Body of pancreas (tissue), 4 donors: Measurements from ENCODE around the gene MGMT. TPM values are rescaled to one million over a fixed set of nuclear protein-coding genes. Genes with fewer than 3 reads are reported as not detected.

Experiments used
- ATAC-seq: fragments of 150-250 bp; one replicate; pipeline ENCODE4 v1.9.1; 2016
- DNase-seq, 4 donors: peaks; one replicate each; pipeline ENCODE4 v3.0.0-alpha.2; 2019
- H3K27ac ChIP-seq, 4 donors: fragments of 200-600 bp; sonication (generic); 1 replicate in 3 of 4; 2 replicates in 1 of 4; pipeline versions ENCODE4 v1.5.1 to v1.6.1; 2016 to 2019; ENCODE audit warnings: mild to moderate bottlenecking in 1 of 4, mixed read lengths in 1 of 4, moderate library complexity in 1 of 4
- H3K27me3 ChIP-seq, 2 donors: fragments of 200-600 bp; sonication (generic); one replicate each; pipeline ENCODE4 v1.6.0; 2016; ENCODE audit warnings: mild to moderate bottlenecking in 1 of 2
- H3K36me3 ChIP-seq, 2 donors: fragments of 200-600 bp; sonication (generic); replicated peaks in 1 of 2; 2 replicates each; pipeline ENCODE4 v1.5.1; 2016; ENCODE audit warnings: low read depth in 2 of 2; ENCODE audit not compliant: insufficient read depth in 1 of 2
- H3K4me1 ChIP-seq: fragments of 200-600 bp; sonication (generic); one replicate; pipeline ENCODE4 v1.6.0; 2016
- H3K4me3 ChIP-seq, 2 donors: fragments of 200-600 bp; sonication (generic); 1 replicate in 1 of 2; 2 replicates in 1 of 2; pipeline ENCODE4 v1.5.1; 2016 to 2019
- H3K9me3 ChIP-seq, 3 donors: fragments of 200-600 bp; sonication (generic); 1 replicate in 2 of 3; 2 replicates in 1 of 3; pipeline ENCODE4 v1.5.1; 2016
- POLR2A ChIP-seq, 3 donors: fragments of 450-650 bp; IDR thresholded peaks; one replicate each; pipeline ENCODE4 v1.6.1; 2016; ENCODE audit warnings: antibody characterized with exemption in 3 of 3, mild to moderate bottlenecking in 2 of 3
- WGBS, 2 donors: methylation state at CpG; one replicate each; pipeline ENCODE4 v1.1.5; 2017; 5-methylcytosine and 5-hydroxymethylcytosine counted together
- intact Hi-C: fragments of 100-400 bp; cut with DNase I; formaldehyde crosslinking; loops from one replicate; pipeline ENCODE4 v1.15.1; 2023
- total RNA-seq, 2 donors: library from RNA; depleted of rRNA; stranded (reverse); fragments of >200 nt; gene quantifications; one replicate each; pipeline ENCODE4 v1.1.0, GENCODE V29; 2016
- TF ChIP-seq, protein P1 (sequence below), 7 experiments: fragments of 450-650 bp in 4 of 7; fragments of 200-600 bp in 3 of 7; sonication (generic) in 3 of 7; IDR thresholded peaks; one replicate each; pipeline ENCODE4 v1.5.1; 2016 to 2019; ENCODE audit warnings: antibody characterized with exemption in 7 of 7

The MGMT gene
- total RNA-seq, 2 donors from 2014 or later: 13.7 to 25.4 TPM

DNA sequence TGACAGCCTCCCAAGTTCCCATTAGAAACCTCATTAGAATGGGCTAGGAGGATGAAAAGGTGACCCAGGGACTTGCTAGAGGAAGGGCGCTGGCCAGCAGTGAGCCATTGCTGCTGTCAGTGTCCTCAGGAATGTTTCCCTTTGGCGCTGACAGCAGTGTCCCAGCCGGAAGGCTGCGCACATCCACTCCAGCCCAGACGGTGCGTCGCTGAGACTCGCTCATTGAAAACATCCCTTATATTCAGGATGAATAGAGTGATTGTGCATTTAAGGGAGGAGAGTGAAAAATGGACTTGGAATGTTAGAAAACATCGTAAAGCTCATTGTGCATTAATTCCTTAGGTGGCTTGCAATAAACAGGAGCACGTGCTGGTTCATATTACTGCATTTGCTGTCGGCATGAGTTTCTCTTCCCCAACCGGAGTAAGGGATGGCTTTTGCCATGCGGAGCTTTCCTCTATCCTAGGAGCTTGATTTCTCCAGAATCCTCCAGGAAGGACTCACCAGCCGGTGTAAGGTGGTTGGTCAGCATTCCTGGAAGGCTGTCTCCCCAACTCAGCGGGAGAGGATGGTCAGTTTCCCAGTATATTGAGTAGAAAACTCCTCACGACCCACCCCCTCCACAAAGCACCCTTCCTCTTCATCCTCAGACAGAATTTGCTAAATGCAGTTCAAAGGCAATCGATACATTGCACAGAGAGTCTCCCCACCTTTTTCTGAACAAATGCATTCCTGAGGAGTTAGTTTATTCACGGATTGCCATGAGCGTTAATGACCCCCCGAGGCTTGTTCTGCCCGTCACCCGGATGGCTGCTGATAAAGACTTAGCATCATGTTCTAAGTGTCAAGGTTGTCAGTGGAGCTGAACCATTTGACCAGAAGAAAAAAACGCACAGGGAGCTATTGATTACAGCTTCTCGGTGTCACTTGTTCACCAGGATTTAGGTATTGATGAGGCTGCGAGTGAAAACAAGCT is 295.2 kb downstream of the MGMT start:
- Histone ChIP-seq H3K27ac (no peak overlapping the region), H3K36me3 (no peaks in the 10 kb centered on the region), H3K4me3 (no peak overlapping the region), H3K4me1 (peaks cover 4% of the 10 kb centered on the region), H3K9me3 (no peaks in the 10 kb centered on the region), H3K27me3 (no peaks in the 10 kb centered on the region)
- no peak for ATAC-seq
- 86 to 91% methylated on average over 25 of the region's 25 CpGs for WGBS, 2 donors
- no peak for DNase-seq
- intact Hi-C loops: no loop called here
- no peak for TF ChIP-seq POLR2A (IDR thresholded peaks at IDR 0.05)
- TF ChIP-seq, protein P1, sequence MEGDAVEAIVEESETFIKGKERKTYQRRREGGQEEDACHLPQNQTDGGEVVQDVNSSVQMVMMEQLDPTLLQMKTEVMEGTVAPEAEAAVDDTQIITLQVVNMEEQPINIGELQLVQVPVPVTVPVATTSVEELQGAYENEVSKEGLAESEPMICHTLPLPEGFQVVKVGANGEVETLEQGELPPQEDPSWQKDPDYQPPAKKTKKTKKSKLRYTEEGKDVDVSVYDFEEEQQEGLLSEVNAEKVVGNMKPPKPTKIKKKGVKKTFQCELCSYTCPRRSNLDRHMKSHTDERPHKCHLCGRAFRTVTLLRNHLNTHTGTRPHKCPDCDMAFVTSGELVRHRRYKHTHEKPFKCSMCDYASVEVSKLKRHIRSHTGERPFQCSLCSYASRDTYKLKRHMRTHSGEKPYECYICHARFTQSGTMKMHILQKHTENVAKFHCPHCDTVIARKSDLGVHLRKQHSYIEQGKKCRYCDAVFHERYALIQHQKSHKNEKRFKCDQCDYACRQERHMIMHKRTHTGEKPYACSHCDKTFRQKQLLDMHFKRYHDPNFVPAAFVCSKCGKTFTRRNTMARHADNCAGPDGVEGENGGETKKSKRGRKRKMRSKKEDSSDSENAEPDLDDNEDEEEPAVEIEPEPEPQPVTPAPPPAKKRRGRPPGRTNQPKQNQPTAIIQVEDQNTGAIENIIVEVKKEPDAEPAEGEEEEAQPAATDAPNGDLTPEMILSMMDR (IDR thresholded peaks at IDR 0.05): no peak

DNA sequence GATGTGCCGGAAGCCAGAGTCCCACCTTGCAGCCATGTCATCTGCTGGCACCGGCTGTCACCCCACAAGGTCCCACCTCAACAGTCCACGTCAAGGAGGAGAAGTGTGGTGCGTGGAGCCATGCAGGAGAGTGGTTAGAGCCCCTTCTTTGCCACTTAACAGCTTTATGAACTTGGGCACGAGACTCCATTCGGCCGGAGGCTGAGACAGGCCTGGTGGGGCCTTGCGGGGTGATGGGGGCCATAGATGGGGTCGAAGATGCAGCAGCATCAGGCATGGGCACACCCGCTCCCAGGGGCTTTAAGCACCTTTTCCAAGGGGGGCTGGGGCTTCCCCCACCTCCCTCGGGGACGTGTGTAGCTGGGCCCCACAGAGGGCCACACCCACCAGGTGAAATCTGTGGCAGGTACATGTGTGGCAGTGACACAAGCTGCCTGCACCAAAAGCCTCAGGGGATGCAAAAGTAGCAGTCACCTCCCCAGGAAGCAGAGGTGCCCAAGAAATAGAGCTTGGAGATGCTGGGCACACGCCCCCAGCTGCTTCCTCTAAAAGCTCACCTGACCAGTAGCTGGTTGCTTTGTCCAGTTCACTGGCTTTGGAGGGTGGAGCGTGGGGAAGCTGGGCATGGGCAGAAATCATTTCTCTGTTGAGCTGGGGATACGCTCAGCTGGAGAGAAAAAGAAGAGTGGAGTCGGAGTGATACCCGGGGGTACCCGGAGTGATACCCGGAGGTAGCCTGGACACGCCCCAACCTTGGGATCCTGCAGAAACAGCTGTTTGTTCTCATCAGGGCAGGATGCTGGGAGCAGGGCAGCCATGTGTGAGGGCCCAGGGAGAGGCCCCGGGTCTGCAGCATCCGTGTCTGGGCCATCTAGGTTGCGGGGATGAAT is 297.2 kb downstream of the MGMT start:
- Histone ChIP-seq H3K27me3 (no peaks in the 10 kb centered on the region), H3K36me3 (no peaks in the 10 kb centered on the region), H3K4me3 (no peak overlapping the region), H3K9me3 (no peaks in the 10 kb centered on the region), H3K27ac (no peak overlapping the region), H3K4me1 (no peaks in the 10 kb centered on the region)
- intact Hi-C loops: no loop called here
- TF ChIP-seq, protein P1 (IDR thresholded peaks at IDR 0.05): no peak
- no peak for TF ChIP-seq POLR2A (IDR thresholded peaks at IDR 0.05)
- ATAC-seq: no peak
- WGBS, 2 donors: 92 to 93% methylated on average over 14 to 23 of the region's 23 CpGs
- DNase-seq: peak in 2 of 4 donors; percentile 2 to 8

DNA sequence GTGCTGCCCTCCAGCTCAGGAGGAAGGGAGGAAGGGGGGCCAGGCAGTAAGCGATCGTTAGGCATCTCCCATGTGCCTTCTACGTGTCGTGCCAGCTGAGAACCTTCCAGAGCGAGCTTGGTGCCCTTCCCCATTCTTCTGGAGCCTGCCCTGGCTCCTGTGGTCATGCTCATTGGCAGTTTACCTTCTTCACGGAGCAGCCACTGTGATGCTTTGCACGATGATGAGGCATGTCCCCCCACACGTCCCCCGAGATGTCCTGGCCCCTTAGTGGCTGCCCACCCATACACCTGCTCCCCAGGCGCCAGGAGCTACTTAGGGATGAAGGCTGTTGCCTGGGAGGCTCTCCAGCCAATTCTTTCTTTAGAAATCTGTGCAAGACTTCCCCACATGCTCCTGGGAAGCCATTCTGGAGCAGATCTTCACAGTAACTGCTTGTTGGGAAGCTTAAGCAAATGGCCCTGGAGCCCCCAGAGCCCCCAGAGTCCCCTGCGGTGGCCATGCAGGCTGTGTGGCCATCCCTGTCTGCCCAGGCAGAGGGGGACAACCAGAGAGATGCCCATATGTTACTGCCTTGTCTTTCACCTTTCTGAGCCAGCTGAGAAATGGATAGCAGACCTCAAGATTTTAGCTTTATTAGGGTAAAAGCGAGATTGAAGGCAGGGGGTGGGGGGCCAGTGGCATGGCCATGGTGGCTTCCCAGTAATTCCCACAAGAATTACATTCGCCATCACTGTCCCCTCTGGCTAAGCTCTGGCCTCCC is 298.0 kb downstream of the MGMT start:
- no peaks in the 10 kb centered on the region for H3K36me3 ChIP-seq
- 86 to 98% methylated on average over 12 to 13 of the region's 13 CpGs for WGBS, 2 donors
- DNase-seq (peak in 1 of 4 donors; percentile 5), ATAC-seq (no peak)
- no peak overlapping the region for H3K27ac ChIP-seq
- no peaks in the 10 kb centered on the region for H3K4me1 ChIP-seq
- intact Hi-C loops: no loop called here
- no peak overlapping the region for H3K4me3 ChIP-seq
- H3K27me3 ChIP-seq: no peaks in the 10 kb centered on the region
- H3K9me3 ChIP-seq: no peaks in the 10 kb centered on the region
- TF ChIP-seq POLR2A (IDR thresholded peaks at IDR 0.05): no peak
- TF ChIP-seq, protein P1 (IDR thresholded peaks at IDR 0.05): no peak

DNA sequence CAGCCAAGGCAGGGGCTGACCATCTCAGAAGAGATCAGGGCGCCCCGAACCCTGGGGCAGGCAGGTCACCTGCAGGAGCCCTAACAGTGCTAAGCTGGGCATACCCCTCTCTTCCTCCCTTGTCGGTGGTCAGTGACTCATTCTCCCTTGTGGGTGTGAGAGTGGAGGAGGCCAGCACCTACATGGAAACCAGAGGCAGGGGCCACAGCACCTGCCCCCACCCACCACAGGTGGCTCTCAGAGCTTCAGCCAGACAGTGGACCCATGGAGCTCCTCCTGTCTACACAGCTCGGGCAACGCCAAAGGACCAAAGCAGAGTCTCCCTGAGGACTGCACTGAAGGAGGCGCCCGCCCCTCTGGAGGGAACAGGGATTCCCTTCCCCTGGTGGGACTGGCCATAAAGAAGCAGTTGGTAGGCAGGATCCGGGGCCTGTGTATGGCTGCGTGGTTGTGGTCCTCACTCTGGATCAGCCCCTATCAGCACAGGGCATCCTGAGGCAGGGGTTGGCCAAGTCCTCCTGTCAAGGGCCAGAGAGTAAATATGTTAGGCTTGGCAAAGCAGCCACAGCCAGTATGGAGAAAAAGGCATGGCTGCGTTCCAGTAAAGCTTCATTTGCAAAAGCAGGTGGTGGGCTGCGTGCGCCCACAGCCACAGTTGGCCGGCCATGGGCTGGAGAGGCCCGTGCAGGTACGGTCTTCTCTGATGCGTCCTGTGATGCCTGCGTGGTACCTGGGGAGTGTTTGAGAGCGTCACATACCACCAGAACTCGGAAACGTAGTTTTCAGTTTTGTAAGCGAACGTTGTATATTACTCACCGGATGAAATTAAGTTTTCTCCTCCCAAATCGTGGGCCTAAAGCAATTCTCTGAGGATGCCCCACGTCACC is 298.9 kb downstream of the MGMT start:
- no peak overlapping the region for H3K4me3 ChIP-seq
- no peaks in the 10 kb centered on the region for H3K36me3 ChIP-seq
- TF ChIP-seq, protein P1 (IDR thresholded peaks at IDR 0.05): no peak
- TF ChIP-seq POLR2A (IDR thresholded peaks at IDR 0.05): no peak
- ATAC-seq (no peak), DNase-seq (peak in 1 of 4 donors; percentile 7)
- WGBS, 2 donors: 90 to 93% methylated on average over 22 to 24 of the region's 25 CpGs
- intact Hi-C loops: no loop called here
- H3K4me1 ChIP-seq: no peaks in the 10 kb centered on the region
- no peak overlapping the region for H3K27ac ChIP-seq
- H3K27me3 ChIP-seq: no peaks in the 10 kb centered on the region
- no peaks in the 10 kb centered on the region for H3K9me3 ChIP-seq
